ENCODE measurements around the gene TTLL9. TPM values are rescaled to one million over a fixed set of nuclear protein-coding genes. Genes with fewer than 3 reads are reported as not detected.

The TTLL9 gene
- total RNA-seq, result not detected

GRCh38 chr20:31869942-31870725 lies at the start of gene TTLL9, which contains the start of gene DUSP15:
Gene TTLL9 (plus strand): TSS chr20:31870634. CDS start chr20:31871127, 493 bp downstream.
Gene DUSP15 (minus strand): TSS chr20:31870527. CDS start chr20:31870337, 190 bp downstream.
- no peak for TF ChIP-seq CTCF (IDR thresholded peaks at IDR 0.05)
- no peaks in the 10 kb centered on the region for H3K9me3 ChIP-seq
- intact Hi-C loops (cut with DNase I), result no loop called here
- peak within 1 kb of the TSS; percentile 54 for H3K4me3 ChIP-seq
- H3K4me1 ChIP-seq, result no peaks in the 10 kb centered on the region
- H3K27ac ChIP-seq, result no peak within 1 kb of the TSS
- H3K27me3 ChIP-seq, result peaks cover 20% of the 10 kb centered on the region
- no peaks in the 10 kb centered on the region for H3K36me3 ChIP-seq
- DNase-seq, result peak; percentile 39
- H3K9ac ChIP-seq (ENCODE audit: low read depth in 2 of 2, low read length in 2 of 2), result peak within 1 kb of the TSS; percentile 68 to 72

DNA sequence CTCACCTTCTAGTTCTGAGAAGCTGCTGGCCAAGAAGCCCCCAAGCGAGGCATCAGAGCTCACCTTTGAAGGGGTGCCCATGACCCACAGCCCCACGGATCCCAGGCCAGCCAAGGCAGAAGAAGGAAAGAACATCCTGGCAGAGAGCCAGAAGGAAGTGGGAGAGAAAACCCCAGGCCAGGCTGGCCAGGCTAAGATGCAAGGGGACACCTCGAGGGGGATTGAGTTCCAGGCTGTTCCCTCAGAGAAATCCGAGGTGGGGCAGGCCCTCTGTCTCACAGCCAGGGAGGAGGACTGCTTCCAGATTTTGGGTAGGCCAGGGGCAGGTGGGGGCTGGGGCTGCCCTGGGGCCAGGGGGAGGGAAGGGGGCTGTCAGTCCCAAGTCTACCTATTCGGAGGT lies 49.0 kb upstream of the TTLL9 start:
- DNase-seq, result no peak
- H3K27ac ChIP-seq, result no peak overlapping the region

DNA sequence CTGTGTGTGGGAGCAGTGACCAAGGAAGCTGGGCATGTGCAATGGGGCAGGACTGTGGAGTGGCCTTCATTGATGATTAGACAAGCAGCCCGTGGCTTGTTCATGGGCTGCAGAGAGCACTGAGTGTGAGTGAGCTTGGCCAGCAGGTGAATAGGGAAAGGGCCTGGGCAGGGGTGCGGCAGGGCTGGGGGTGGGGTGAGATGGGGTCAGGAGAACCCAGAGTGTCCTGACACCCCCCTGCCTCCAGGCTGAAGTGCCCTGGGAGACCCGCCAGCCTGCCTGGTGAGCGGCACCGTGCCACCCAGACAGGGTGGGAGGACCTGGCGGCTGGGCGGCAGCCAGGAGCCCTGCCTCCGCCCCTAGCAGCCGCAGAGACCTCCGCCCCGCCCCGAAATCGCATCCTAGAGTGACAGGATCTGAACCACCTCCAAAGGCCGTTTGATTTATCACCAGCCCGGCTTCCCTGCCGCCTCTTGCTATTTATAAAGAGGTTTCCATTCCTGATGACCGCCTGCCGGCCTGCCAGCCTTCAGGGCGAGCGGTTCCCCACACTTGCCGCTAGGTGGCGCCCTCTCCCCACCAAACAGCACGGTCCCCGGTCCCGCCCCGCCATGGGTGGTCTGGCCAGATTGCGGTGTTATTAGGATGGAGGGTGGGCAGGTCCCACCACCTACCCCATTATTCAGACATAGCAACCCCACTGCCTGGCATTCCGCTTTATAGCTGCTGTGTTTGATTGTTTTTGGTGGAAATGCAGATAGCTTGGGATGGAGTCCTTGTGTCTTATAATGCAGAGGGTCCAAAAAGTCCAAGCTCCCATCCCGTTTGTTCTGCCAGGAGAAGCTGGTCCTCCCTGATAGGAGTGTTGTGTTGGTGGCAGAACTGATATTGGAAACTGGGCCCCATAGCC lies 47.8 kb upstream of the TTLL9 start:
- no peaks in the 10 kb centered on the region for H3K9me3 ChIP-seq
- DNase-seq, result peak; percentile 66
- H3K4me1 ChIP-seq, result no peaks in the 10 kb centered on the region
- no peak overlapping the region for H3K4me3 ChIP-seq
- TF ChIP-seq CTCF (IDR thresholded peaks at IDR 0.05), result peak; percentile 98
- intact Hi-C loops (cut with DNase I), result loop anchor here (2.0 to 5.0 kb wide), 2 partner anchors 210 to 270 kb away; no protein-coding TSS in a partner anchor
- H3K9ac ChIP-seq (ENCODE audit: low read depth in 2 of 2, low read length in 2 of 2), result no peak overlapping the region
- no peaks in the 10 kb centered on the region for H3K27me3 ChIP-seq
- H3K36me3 ChIP-seq, result no peaks in the 10 kb centered on the region
- no peak overlapping the region for H3K27ac ChIP-seq

More for the DNA sequence above, 49.0 kb upstream of the TTLL9 start:
- no peak for TF ChIP-seq CTCF (IDR thresholded peaks at IDR 0.05)
- intact Hi-C loops (cut with DNase I), result loop anchor here (5.0 kb wide), 1 partner anchor 211 kb away; no protein-coding TSS in a partner anchor
- Histone ChIP-seq H3K4me3 (no peak overlapping the region), H3K9me3 (no peaks in the 10 kb centered on the region), H3K27me3 (no peaks in the 10 kb centered on the region), H3K4me1 (no peaks in the 10 kb centered on the region), H3K9ac (ENCODE audit: low read depth in 2 of 2, low read length in 2 of 2) (no peak overlapping the region), H3K36me3 (no peaks in the 10 kb centered on the region)

DNA sequence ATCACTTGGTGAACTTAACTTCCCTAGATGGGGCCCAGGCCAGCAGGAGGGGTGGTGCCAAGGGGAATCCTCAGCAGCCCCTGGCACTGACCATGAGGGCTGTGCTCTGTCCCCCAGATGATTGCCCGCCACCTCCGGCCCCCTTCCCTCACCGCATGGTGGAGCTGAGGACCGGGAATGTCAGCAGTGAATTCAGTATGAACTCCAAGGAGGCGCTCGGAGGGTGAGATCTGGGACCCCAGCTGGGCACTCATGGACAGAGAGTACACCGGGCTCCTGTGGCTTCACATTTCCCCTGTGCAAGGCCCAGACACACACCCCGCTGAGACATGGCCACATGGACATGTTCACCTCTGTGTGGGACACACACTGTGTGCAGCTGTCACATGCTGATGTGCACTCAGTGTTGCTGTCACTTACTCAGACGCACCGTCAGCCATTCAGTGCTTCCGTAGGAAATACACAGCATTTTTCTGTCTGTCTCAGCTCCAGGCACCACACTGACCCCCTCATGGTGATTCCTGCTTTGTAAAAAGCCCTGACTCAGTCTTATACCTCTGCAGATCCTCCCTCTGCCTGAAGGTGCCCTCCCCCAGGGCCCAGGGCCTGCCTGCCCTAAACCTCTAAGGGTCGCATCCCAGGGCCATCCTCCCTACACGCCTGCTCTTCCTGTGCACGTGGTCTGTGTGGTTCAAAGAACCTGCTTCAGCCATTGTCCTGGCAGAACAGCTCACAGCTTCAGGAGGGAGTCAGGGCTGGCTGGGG lies 46.9 kb upstream of the TTLL9 start:
- no peaks in the 10 kb centered on the region for H3K4me1 ChIP-seq
- no peak for TF ChIP-seq CTCF (IDR thresholded peaks at IDR 0.05)
- no peak overlapping the region for H3K9ac ChIP-seq (ENCODE audit: low read depth in 2 of 2, low read length in 2 of 2)
- H3K4me3 ChIP-seq, result no peak overlapping the region
- no peak for DNase-seq
- H3K36me3 ChIP-seq, result no peaks in the 10 kb centered on the region
- no peaks in the 10 kb centered on the region for H3K9me3 ChIP-seq
- no peaks in the 10 kb centered on the region for H3K27me3 ChIP-seq
- no peak overlapping the region for H3K27ac ChIP-seq
- intact Hi-C loops (cut with DNase I), result loop anchor here (2.0 to 5.0 kb wide), 2 partner anchors 209 to 269 kb away; no protein-coding TSS in a partner anchor

- TF ChIP-seq CTCF (IDR thresholded peaks at IDR 0.05), result no peak
- DNase-seq, result no peak
- intact Hi-C loops (cut with DNase I), result loop anchor here (5.0 kb wide), 1 partner anchor 208 kb away; no protein-coding TSS in a partner anchor
- H3K4me1 ChIP-seq, result no peaks in the 10 kb centered on the region
- no peak overlapping the region for H3K9ac ChIP-seq (ENCODE audit: low read depth in 2 of 2, low read length in 2 of 2)
- no peak overlapping the region for H3K27ac ChIP-seq
- H3K4me3 ChIP-seq, result no peak overlapping the region
- no peaks in the 10 kb centered on the region for H3K9me3 ChIP-seq
- H3K36me3 ChIP-seq, result no peaks in the 10 kb centered on the region
- no peaks in the 10 kb centered on the region for H3K27me3 ChIP-seq
Measured at GRCh38 chr20:31824125-31824485, 46.3 kb upstream of the TTLL9 start.
